CD4-positive, alpha-beta memory T cell (primary cell): Measurements from ENCODE around the gene MCC. TPM values are rescaled to one million over a fixed set of nuclear protein-coding genes. Genes with fewer than 3 reads are reported as not detected.

Experiments used
- CTCF ChIA-PET: fragments of 350-600 bp; sonication (Branson Sonifier 250); formaldehyde crosslinking; loops from one replicate; lab custom pipeline; 2021; ENCODE audit warnings: inconsistent platforms; ENCODE audit not compliant: partially characterized antibody; lab: Charles Lee
- POLR2A ChIA-PET: fragments of 350-600 bp; sonication (Branson Sonifier 250); formaldehyde crosslinking; loops from one replicate; lab custom pipeline; 2021; ENCODE audit not compliant: partially characterized antibody; lab: Charles Lee
- DNase-seq, 5 donors: peaks; one replicate each; pipeline versions ENCODE4 v3.0.0 to v3.0.0-alpha.2; 2020 to 2022; ENCODE audit warnings: mixed read lengths in 1 of 5
- H3K27ac ChIP-seq: one replicate; pipeline ENCODE4 v1.7.0; 2013; ENCODE audit warnings: low read depth, low read length
- H3K27me3 ChIP-seq: 2 replicates; pipeline ENCODE4 v1.7.0; 2013; ENCODE audit warnings: mild to moderate bottlenecking, low read length, moderate library complexity; ENCODE audit not compliant: insufficient read depth
- H3K36me3 ChIP-seq: 2 replicates; pipeline ENCODE4 v1.7.0; 2013; ENCODE audit warnings: mild to moderate bottlenecking, low read length, moderate library complexity; ENCODE audit not compliant: insufficient read depth
- H3K4me1 ChIP-seq: 2 replicates; pipeline ENCODE4 v1.7.0; 2013; ENCODE audit warnings: mild to moderate bottlenecking, low read length, moderate library complexity; ENCODE audit not compliant: insufficient read depth
- H3K4me3 ChIP-seq, 2 donors: one replicate each; pipeline ENCODE4 v1.7.0; 2013; ENCODE audit warnings: low read length in 2 of 2, mild to moderate bottlenecking in 1 of 2
- H3K9me3 ChIP-seq, 2 donors: one replicate each; pipeline ENCODE4 v1.7.0; 2013; ENCODE audit warnings: low read length in 2 of 2, control low read depth in 1 of 2; ENCODE audit not compliant: control insufficient read depth in 1 of 2
- H3K27ac Mint-ChIP-seq, 7 donors: one replicate each; pipeline ENCODE4 v1.8.0; 2020 to 2021; ENCODE audit warnings: mixed read lengths in 7 of 7, mild to moderate bottlenecking in 6 of 7, inconsistent platforms in 3 of 7, moderate library complexity in 3 of 7
- H3K27me3 Mint-ChIP-seq, 2 donors: one replicate each; pipeline ENCODE4 v1.8.0; 2020 to 2021; ENCODE audit warnings: mixed read lengths in 2 of 2
- H3K36me3 Mint-ChIP-seq, 2 donors: one replicate each; pipeline ENCODE4 v1.8.0; 2020 to 2021; ENCODE audit warnings: mixed read lengths in 2 of 2, inconsistent platforms in 1 of 2, mild to moderate bottlenecking in 1 of 2
- H3K4me1 Mint-ChIP-seq, 4 donors: one replicate each; pipeline ENCODE4 v1.8.0; 2020 to 2021; ENCODE audit warnings: mixed read lengths in 4 of 4, mild to moderate bottlenecking in 1 of 4
- H3K4me3 Mint-ChIP-seq, 8 donors: one replicate each; pipeline ENCODE4 v1.8.0; 2020 to 2021; ENCODE audit warnings: mixed read lengths in 8 of 8, mild to moderate bottlenecking in 7 of 8, moderate library complexity in 6 of 8, inconsistent platforms in 3 of 8
- H3K9me3 Mint-ChIP-seq, 8 donors: one replicate each; pipeline ENCODE4 v1.8.0; 2020 to 2021; ENCODE audit warnings: mixed read lengths in 8 of 8, mild to moderate bottlenecking in 5 of 8, inconsistent platforms in 3 of 8, moderate library complexity in 1 of 8
- intact Hi-C: fragments of 100-400 bp; cut with micrococcal nuclease; formaldehyde crosslinking; loops from one replicate; pipeline ENCODE4 v1.15.1; 2023
- polyA plus RNA-seq, 2 donors: library from polyadenylated mRNA; unstranded; fragments of 300-500 nt; fragmentation: Illumina TruSeq; gene quantifications; one replicate each; pipeline ENCODE4 v1.2.3, GENCODE V29; 2021
- total RNA-seq, 2 experiments: library from RNA; stranded (reverse); gene quantifications; one replicate each; pipeline ENCODE4 v1.2.3, GENCODE V29; 2021

The MCC gene
- total and polyA plus RNA-seq, 4 experiments from 2014 or later = 0.92 to 12.1 (median 7.7) TPM

DNA sequence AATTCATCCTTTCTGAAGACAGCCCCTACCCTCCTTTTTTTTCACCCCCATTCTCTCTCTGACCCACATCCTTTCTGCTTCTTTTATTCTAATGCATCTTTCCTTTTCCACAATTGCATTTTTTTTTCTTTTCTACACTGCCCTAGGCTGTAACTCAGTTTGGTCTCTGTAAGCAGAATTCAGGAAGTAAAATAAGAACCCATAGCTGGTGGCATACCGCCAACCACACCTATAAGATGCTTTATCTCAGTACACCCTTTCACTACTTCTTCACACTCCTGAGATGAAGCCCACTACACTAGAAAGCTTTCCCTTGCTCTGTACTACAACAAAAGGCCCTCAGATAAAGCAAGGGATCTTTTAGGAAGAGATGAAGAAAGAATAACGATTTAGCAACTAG, 37.3 kb downstream of the MCC start:
- Mint-ChIP-seq H3K27me3 (peaks cover 3% of the 10 kb centered on the region in 2 donors), H3K27ac (peak overlapping the region in 4 of 7 donors; percentile 13 to 91 (median 46)), H3K9me3 (peaks cover 0 to 2% (median 0%) of the 10 kb centered on the region in 8 donors), H3K4me3 (peak overlapping the region in 1 of 8 donors; percentile 3), H3K4me1 (peaks cover 11 to 16% (median 12%) of the 10 kb centered on the region in 4 donors), H3K36me3 (no peaks in the 10 kb centered on the region)
- Histone ChIP-seq H3K36me3 (no peaks in the 10 kb centered on the region), H3K4me3 (no peak overlapping the region), H3K27ac (no peak overlapping the region), H3K27me3 (peaks cover 4% of the 10 kb centered on the region), H3K9me3 (no peaks in the 10 kb centered on the region), H3K4me1 (peaks cover 4% of the 10 kb centered on the region)
- ChIA-PET CTCF (interaction anchor here (1.3 kb wide), 1 partner anchor 455 kb away, joined by 4 read pairs; no protein-coding TSS in a partner anchor), POLR2A (no interaction called here)
- DNase-seq = peak in 3 of 5 donors; percentile 10 to 16 (median 14)
- intact Hi-C loops = no loop called here

DNA sequence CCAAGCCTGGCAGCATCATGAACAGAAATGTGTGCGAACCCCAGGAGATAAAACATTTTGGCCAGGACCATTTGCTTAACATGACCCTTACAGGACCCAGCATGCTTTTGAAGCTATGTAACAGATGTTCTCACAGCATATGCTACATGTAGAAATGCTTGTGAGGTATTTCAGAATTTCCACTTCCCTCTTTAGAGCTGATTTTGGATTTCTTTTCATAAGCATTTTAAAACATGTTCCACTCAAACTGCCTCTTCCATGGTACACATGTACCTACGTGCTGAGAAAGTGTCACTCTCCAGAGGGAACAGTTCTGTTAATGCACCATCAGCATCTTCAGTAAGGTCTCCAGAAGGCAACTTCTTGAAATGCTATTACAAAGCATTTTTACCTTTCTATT, 37.8 kb downstream of the MCC start:
- Histone ChIP-seq H3K4me3 (no peak overlapping the region), H3K27me3 (peaks cover 4% of the 10 kb centered on the region), H3K27ac (no peak overlapping the region), H3K9me3 (no peaks in the 10 kb centered on the region), H3K36me3 (no peaks in the 10 kb centered on the region), H3K4me1 (peaks cover 4% of the 10 kb centered on the region)
- Mint-ChIP-seq H3K4me3 (no peak overlapping the region), H3K9me3 (peaks cover 0 to 2% (median 0%) of the 10 kb centered on the region in 8 donors), H3K4me1 (peaks cover 11 to 16% (median 12%) of the 10 kb centered on the region in 4 donors), H3K27ac (peak overlapping the region in 1 of 7 donors; percentile 31), H3K27me3 (peaks cover 3% of the 10 kb centered on the region in 2 donors), H3K36me3 (no peaks in the 10 kb centered on the region)
- DNase-seq = no peak
- POLR2A ChIA-PET = no interaction called here
- CTCF ChIA-PET = interaction anchor here (1.3 kb wide), 1 partner anchor 454 kb away, joined by 4 read pairs; no protein-coding TSS in a partner anchor
- intact Hi-C loops = no loop called here

GRCh38 chr5:113448252-113448651, 40.0 kb downstream of the MCC start:
- H3K36me3 ChIP-seq = no peaks in the 10 kb centered on the region
- H3K27ac Mint-ChIP-seq = no peak overlapping the region
- no peak overlapping the region for H3K4me3 Mint-ChIP-seq
- H3K27me3 Mint-ChIP-seq = peaks cover 3 to 4% of the 10 kb centered on the region in 2 donors
- POLR2A ChIA-PET = no interaction called here
- no peak overlapping the region for H3K4me3 ChIP-seq
- H3K9me3 ChIP-seq = no peaks in the 10 kb centered on the region
- intact Hi-C loops = no loop called here
- peaks cover 4% of the 10 kb centered on the region for H3K4me1 ChIP-seq
- peaks cover 4% of the 10 kb centered on the region for H3K27me3 ChIP-seq
- peaks cover 0 to 5% (median 0%) of the 10 kb centered on the region in 8 donors for H3K9me3 Mint-ChIP-seq
- H3K27ac ChIP-seq = no peak overlapping the region
- CTCF ChIA-PET = interaction anchor here (0.7 kb wide), 1 partner anchor 84 kb away, joined by 3 read pairs; no protein-coding TSS in a partner anchor
- peaks cover 11 to 16% (median 12%) of the 10 kb centered on the region in 4 donors for H3K4me1 Mint-ChIP-seq
- DNase-seq = no peak
- no peaks in the 10 kb centered on the region for H3K36me3 Mint-ChIP-seq

DNA sequence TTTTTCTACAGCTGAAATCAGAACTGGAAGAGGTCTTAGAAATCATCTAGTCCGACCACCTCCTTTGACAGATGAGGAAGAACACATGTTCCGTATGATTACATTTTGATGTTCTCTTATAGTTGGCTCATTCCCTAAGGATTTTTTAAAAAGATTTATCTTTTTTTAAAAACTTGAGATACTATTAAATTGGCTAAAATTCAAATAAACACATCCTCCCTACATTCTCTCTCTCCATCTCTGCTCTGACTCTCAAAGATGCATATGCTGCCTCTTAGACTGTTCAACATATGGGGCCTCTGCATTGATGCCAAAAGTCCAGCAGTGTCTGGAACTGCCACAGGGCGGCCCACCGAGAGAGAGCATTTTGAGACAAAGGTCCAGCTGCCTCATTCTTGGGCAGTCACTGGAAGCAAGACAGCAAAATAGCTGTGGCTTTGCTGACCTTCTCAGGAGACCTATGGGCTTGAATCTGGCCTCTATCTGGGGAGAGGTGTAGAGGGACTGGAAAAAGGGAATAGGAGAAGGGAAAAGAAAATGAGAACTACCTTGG, 40.7 kb downstream of the MCC start:
- Histone ChIP-seq H3K9me3 (no peaks in the 10 kb centered on the region), H3K27ac (no peak overlapping the region), H3K4me1 (peaks cover 4% of the 10 kb centered on the region), H3K36me3 (no peaks in the 10 kb centered on the region), H3K4me3 (no peak overlapping the region), H3K27me3 (peaks cover 4% of the 10 kb centered on the region)
- no peak for DNase-seq
- Mint-ChIP-seq H3K36me3 (no peaks in the 10 kb centered on the region), H3K27ac (no peak overlapping the region), H3K9me3 (peaks cover 0 to 7% (median 3%) of the 10 kb centered on the region in 8 donors), H3K4me3 (no peak overlapping the region), H3K4me1 (peaks cover 11 to 16% (median 12%) of the 10 kb centered on the region in 4 donors), H3K27me3 (peaks cover 4% of the 10 kb centered on the region in 2 donors)
- POLR2A ChIA-PET = no interaction called here
- CTCF ChIA-PET = interaction anchor here (0.7 kb wide), 1 partner anchor 83 kb away, joined by 3 read pairs; no protein-coding TSS in a partner anchor
- intact Hi-C loops = no loop called here

DNA sequence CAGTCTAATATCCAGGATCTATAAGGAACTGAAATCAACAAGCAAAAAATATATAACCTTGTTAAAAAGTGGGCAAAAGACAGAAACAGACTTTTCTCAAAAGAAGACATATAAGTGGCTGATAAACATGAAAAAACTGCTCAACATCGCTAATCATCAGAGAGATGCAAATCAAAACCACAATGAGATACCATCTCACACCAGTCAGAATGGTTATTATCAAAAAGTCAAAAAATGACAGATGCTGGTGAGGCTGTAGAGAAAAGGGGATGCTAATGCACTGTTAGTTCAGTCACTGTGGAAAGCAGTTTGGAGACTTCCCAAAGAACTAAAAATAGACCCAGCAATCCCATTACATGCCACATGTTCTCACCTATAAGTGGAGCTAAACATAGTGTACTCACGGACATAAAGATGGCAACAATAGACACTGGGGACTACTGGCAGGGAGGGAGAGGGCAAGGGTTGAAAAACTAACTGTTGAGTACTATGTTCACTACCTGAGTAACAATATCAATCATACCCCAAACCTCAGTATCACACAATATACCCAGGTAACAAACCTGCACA, 41.8 kb downstream of the MCC start:
- Mint-ChIP-seq H3K27ac (no peak overlapping the region), H3K9me3 (peaks cover 0 to 7% (median 3%) of the 10 kb centered on the region in 8 donors), H3K4me1 (peaks cover 11 to 13% (median 12%) of the 10 kb centered on the region in 4 donors), H3K4me3 (no peak overlapping the region), H3K27me3 (peaks cover 4 to 6% of the 10 kb centered on the region in 2 donors), H3K36me3 (no peaks in the 10 kb centered on the region)
- peaks cover 4% of the 10 kb centered on the region for H3K27me3 ChIP-seq
- CTCF ChIA-PET = interaction anchor here (1.0 kb wide), 1 partner anchor 166 kb away, joined by 3 read pairs; no protein-coding TSS in a partner anchor
- H3K36me3 ChIP-seq = no peaks in the 10 kb centered on the region
- POLR2A ChIA-PET = no interaction called here
- intact Hi-C loops = no loop called here
- no peak overlapping the region for H3K4me3 ChIP-seq
- no peaks in the 10 kb centered on the region for H3K9me3 ChIP-seq
- H3K4me1 ChIP-seq = peaks cover 4% of the 10 kb centered on the region
- no peak overlapping the region for H3K27ac ChIP-seq
- no peak for DNase-seq

GRCh38 chr5:113437111-113437510, 51.1 kb downstream of the MCC start:
- H3K36me3 ChIP-seq = no peaks in the 10 kb centered on the region
- H3K27me3 Mint-ChIP-seq = peaks cover 0 to 4% of the 10 kb centered on the region in 2 donors
- no peaks in the 10 kb centered on the region for H3K27me3 ChIP-seq
- H3K36me3 Mint-ChIP-seq = no peaks in the 10 kb centered on the region
- H3K9me3 ChIP-seq = no peaks in the 10 kb centered on the region
- H3K4me1 Mint-ChIP-seq = no peaks in the 10 kb centered on the region
- H3K4me1 ChIP-seq = no peaks in the 10 kb centered on the region
- DNase-seq = no peak
- POLR2A ChIA-PET = no interaction called here
- H3K4me3 Mint-ChIP-seq = no peak overlapping the region
- CTCF ChIA-PET = no interaction called here
- no peaks in the 10 kb centered on the region for H3K9me3 Mint-ChIP-seq
- no peak overlapping the region for H3K4me3 ChIP-seq
- no peak overlapping the region for H3K27ac ChIP-seq
- intact Hi-C loops = no loop called here
- no peak overlapping the region for H3K27ac Mint-ChIP-seq

DNA sequence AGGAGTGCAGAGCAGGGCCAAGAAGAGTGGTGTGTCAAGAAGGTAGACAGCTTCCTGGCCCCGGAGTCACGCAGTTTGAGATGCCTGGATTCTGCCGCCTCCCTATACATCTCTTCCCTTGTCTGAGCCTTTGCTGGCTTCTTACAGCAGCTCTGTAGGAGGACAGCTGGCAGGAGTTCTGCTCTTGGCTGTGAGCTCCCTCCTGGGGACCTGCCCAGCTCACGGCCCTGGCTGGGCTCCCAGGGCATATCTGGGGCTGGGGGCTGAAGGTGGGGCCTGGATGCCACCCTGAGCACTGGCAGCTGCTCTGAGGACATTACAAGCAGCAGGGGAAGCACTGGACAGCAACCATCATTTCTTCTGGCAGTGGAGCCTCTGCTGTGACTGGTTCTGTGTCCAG, 52.7 kb downstream of the MCC start:
- Histone ChIP-seq H3K4me1 (no peaks in the 10 kb centered on the region), H3K36me3 (no peaks in the 10 kb centered on the region), H3K27ac (no peak overlapping the region), H3K27me3 (no peaks in the 10 kb centered on the region), H3K4me3 (no peak overlapping the region), H3K9me3 (no peaks in the 10 kb centered on the region)
- ChIA-PET CTCF (no interaction called here), POLR2A (no interaction called here)
- no peaks in the 10 kb centered on the region for H3K36me3 Mint-ChIP-seq
- H3K4me3 Mint-ChIP-seq = no peak overlapping the region
- no peak for DNase-seq
- no peaks in the 10 kb centered on the region for H3K27me3 Mint-ChIP-seq
- intact Hi-C loops = no loop called here
- no peaks in the 10 kb centered on the region for H3K9me3 Mint-ChIP-seq
- no peak overlapping the region for H3K27ac Mint-ChIP-seq
- no peaks in the 10 kb centered on the region for H3K4me1 Mint-ChIP-seq
